ENCODE data around the gene NEK9.

DNA sequence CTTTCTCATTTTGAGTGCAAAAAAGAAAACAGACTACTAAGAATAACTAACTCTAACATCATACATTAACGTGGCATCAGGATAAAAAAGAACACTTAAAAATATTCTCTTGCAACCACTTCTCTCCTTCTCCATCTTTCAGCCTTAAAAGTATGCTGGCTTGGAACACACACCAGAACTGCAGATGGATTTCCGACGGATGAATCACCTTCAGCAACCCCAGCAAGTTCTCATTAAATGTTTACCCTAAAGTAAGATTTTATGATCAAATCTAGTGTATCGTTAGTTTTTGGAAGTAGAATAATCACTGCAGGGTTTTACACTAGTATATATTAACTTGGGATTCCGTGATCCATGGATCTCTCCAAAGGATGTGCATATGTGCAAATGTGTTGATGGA, 1.2 kb downstream of the NEK9 start:
- TF ChIP-seq, protein P1, sequence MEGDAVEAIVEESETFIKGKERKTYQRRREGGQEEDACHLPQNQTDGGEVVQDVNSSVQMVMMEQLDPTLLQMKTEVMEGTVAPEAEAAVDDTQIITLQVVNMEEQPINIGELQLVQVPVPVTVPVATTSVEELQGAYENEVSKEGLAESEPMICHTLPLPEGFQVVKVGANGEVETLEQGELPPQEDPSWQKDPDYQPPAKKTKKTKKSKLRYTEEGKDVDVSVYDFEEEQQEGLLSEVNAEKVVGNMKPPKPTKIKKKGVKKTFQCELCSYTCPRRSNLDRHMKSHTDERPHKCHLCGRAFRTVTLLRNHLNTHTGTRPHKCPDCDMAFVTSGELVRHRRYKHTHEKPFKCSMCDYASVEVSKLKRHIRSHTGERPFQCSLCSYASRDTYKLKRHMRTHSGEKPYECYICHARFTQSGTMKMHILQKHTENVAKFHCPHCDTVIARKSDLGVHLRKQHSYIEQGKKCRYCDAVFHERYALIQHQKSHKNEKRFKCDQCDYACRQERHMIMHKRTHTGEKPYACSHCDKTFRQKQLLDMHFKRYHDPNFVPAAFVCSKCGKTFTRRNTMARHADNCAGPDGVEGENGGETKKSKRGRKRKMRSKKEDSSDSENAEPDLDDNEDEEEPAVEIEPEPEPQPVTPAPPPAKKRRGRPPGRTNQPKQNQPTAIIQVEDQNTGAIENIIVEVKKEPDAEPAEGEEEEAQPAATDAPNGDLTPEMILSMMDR (IDR thresholded peaks at IDR 0.05) = no peak
- TF ChIP-seq, protein P2, sequence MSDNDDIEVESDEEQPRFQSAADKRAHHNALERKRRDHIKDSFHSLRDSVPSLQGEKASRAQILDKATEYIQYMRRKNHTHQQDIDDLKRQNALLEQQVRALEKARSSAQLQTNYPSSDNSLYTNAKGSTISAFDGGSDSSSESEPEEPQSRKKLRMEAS (CRISPR knock-in tag; IDR thresholded peaks at IDR 0.05) = no peak
- TF ChIP-seq, protein P3, sequence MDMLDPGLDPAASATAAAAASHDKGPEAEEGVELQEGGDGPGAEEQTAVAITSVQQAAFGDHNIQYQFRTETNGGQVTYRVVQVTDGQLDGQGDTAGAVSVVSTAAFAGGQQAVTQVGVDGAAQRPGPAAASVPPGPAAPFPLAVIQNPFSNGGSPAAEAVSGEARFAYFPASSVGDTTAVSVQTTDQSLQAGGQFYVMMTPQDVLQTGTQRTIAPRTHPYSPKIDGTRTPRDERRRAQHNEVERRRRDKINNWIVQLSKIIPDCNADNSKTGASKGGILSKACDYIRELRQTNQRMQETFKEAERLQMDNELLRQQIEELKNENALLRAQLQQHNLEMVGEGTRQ (CRISPR knock-in tag; IDR thresholded peaks at IDR 0.05) = no peak
- TF ChIP-seq, protein P4, sequence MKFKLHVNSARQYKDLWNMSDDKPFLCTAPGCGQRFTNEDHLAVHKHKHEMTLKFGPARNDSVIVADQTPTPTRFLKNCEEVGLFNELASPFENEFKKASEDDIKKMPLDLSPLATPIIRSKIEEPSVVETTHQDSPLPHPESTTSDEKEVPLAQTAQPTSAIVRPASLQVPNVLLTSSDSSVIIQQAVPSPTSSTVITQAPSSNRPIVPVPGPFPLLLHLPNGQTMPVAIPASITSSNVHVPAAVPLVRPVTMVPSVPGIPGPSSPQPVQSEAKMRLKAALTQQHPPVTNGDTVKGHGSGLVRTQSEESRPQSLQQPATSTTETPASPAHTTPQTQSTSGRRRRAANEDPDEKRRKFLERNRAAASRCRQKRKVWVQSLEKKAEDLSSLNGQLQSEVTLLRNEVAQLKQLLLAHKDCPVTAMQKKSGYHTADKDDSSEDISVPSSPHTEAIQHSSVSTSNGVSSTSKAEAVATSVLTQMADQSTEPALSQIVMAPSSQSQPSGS (CRISPR knock-in tag; IDR thresholded peaks at IDR 0.05; ENCODE audit: borderline replicate concordance, low read depth) = no peak
- TF ChIP-seq SP1 (CRISPR knock-in tag; conservative IDR thresholded peaks at IDR 0.05) = no peak
